A673 (cell line): ENCODE results near the gene GRIK5.

Source experiments
- CTCF ChIP-seq: fragments of 300-800, 200-600 bp; sonication (generic); conservative IDR thresholded peaks from 2 replicates; pipeline ENCODE4 v1.5.1; 2017; ENCODE audit warnings: low read depth, mild to moderate bottlenecking, antibody characterized with exemption, low read length, moderate library complexity, mixed read lengths
- EZH2 ChIP-seq: fragments of 200-600 bp; sonication (generic); IDR thresholded peaks from 2 replicates; pipeline ENCODE4 v1.6.1; 2017; ENCODE audit warnings: borderline replicate concordance, low read depth, mild to moderate bottlenecking, mixed read lengths, antibody characterized with exemption, low read length; ENCODE audit not compliant: poor library complexity, severe bottlenecking

- TF ChIP-seq CTCF, result no peak
- TF ChIP-seq EZH2, result no peak
Observed at GRCh38 chr19:41987141-41987860, 82.7 kb downstream of the GRIK5 start.
